Endothelial cell of umbilical vein (primary cell): ENCODE measurements around the gene JAZF1.

ENCODE experiments used
- CTCF ChIP-seq, 2 donors: IDR thresholded peaks; 1 replicate in 1 of 2; 2 replicates in 1 of 2; pipeline ENCODE4 v1.5.1; 2011; ENCODE audit warnings: low read length in 2 of 2, mild to moderate bottlenecking in 2 of 2, moderate library complexity in 2 of 2, control low read depth in 1 of 2, inconsistent platforms in 1 of 2, low read depth in 1 of 2; ENCODE audit not compliant: insufficient read depth in 1 of 2; ENCODE audit errors: extremely low read depth in 1 of 2
- EZH2 ChIP-seq: IDR thresholded peaks from 2 replicates; pipeline ENCODE4 v1.6.1; 2012; ENCODE audit warnings: borderline replicate concordance, low read depth, mild to moderate bottlenecking, moderate library complexity, low read length, inconsistent platforms; ENCODE audit not compliant: severe bottlenecking
- JUN ChIP-seq: IDR thresholded peaks from 2 replicates; pipeline ENCODE4 v1.6.1; 2011; ENCODE audit warnings: borderline replicate concordance, low read depth; ENCODE audit not compliant: insufficient read length, insufficient read depth
- MAX ChIP-seq: IDR thresholded peaks from 2 replicates; pipeline ENCODE4 v1.6.1; 2011; ENCODE audit not compliant: insufficient read depth, insufficient read length
- POLR2A ChIP-seq: IDR thresholded peaks from 2 replicates; pipeline ENCODE4 v1.6.1; 2012; ENCODE audit warnings: low read depth, mild to moderate bottlenecking, control low read depth, low read length
- POLR2AphosphoS5 ChIP-seq: IDR thresholded peaks from 2 replicates; pipeline ENCODE4 v1.6.1; 2012; ENCODE audit warnings: low read depth, mild to moderate bottlenecking, control low read depth, low read length, moderate library complexity; ENCODE audit not compliant: insufficient read depth

- TF ChIP-seq CTCF (IDR thresholded peaks at IDR 0.05; ENCODE audit: extremely low read depth in 1 of 2, insufficient read depth in 1 of 2, low read depth in 1 of 2, low read length in 2 of 2) (no peak), POLR2A (no peak), POLR2AphosphoS5 (no peak), MAX (no peak), EZH2 (no peak), JUN (no peak)
Observed at GRCh38 chr7:28135315-28135714, 45.3 kb downstream of the JAZF1 start.
